H1 (cell line): ENCODE data around the gene CD164. TPM values are rescaled to one million over a fixed set of nuclear protein-coding genes. Genes with fewer than 3 reads are reported as not detected.

Experiments
- CTCF ChIA-PET: fragments of 300-600 bp; sonication (Branson Sonifier 250); formaldehyde crosslinking; loops from one replicate; lab custom pipeline; 2021; ENCODE audit not compliant: partially characterized antibody; lab: Charles Lee
- POLR2A ChIA-PET: fragments of 300-600 bp; sonication (Branson Sonifier 250); formaldehyde crosslinking; loops from one replicate; lab custom pipeline; 2021; ENCODE audit warnings: inconsistent platforms; ENCODE audit not compliant: partially characterized antibody; lab: Charles Lee
- DNase-seq, 2 experiments: peaks; one replicate each; pipeline versions ENCODE4 v3.0.0 to v3.0.0-alpha.2; 2010 to 2022; ENCODE audit warnings: low spot score in 2 of 2, low read depth in 1 of 2, mixed read lengths in 1 of 2
- FAIRE-seq: peaks from 2 replicates; lab custom pipeline; 2011; peaks lifted over from hg19 to GRCh38; lab: Jason Lieb, UNC
- H2AFZ ChIP-seq: 2 replicates; pipeline ENCODE4 v1.8.1; 2012; ENCODE audit warnings: low read length, inconsistent platforms
- H2AK5ac ChIP-seq: 2 replicates; pipeline ENCODE4 v1.6.1; 2013; ENCODE audit warnings: low read depth, low read length
- H2BK120ac ChIP-seq: replicated peaks from 2 replicates; pipeline ENCODE3; 2013; ENCODE audit warnings: low read depth, low read length, inconsistent platforms
- H2BK12ac ChIP-seq: 2 replicates; pipeline ENCODE4 v1.6.1; 2013; ENCODE audit warnings: low read depth, low read length
- H2BK15ac ChIP-seq: 2 replicates; pipeline ENCODE4 v1.6.1; 2013; ENCODE audit warnings: low read length
- H2BK20ac ChIP-seq: 2 replicates; pipeline ENCODE4 v1.6.1; 2013; ENCODE audit warnings: low read length
- H2BK5ac ChIP-seq: 2 replicates; pipeline ENCODE4 v1.6.1; 2013; ENCODE audit warnings: low read depth, low read length
- H3K14ac ChIP-seq: 2 replicates; pipeline ENCODE4 v1.6.1; 2013; ENCODE audit warnings: inconsistent platforms; ENCODE audit not compliant: insufficient read length
- H3K18ac ChIP-seq: 2 replicates; pipeline ENCODE4 v1.6.1; 2013; ENCODE audit warnings: low read length; ENCODE audit errors: extremely low read depth
- H3K23ac ChIP-seq: 2 replicates; pipeline ENCODE4 v1.6.1; 2013; ENCODE audit warnings: inconsistent platforms; ENCODE audit not compliant: insufficient read length
- H3K23me2 ChIP-seq: 2 replicates; pipeline ENCODE4 v1.6.1; 2013; ENCODE audit warnings: low read depth, low read length
- H3K27ac ChIP-seq: 2 replicates; pipeline ENCODE4 v1.6.1; 2011; ENCODE audit warnings: low read depth, low read length, inconsistent platforms
- H3K27me3 ChIP-seq, 4 experiments: replicated peaks in 1 of 4; 1 replicate in 1 of 4; 2 replicates in 3 of 4; pipeline versions ENCODE4 v1.6.1 to v1.8.1; 2011 to 2013; ENCODE audit warnings: low read length in 3 of 4, mild to moderate bottlenecking in 3 of 4, inconsistent platforms in 2 of 4, mixed read lengths in 2 of 4, moderate library complexity in 1 of 4; ENCODE audit not compliant: control insufficient read depth in 3 of 4, insufficient read depth in 3 of 4; ENCODE audit errors: extremely low read depth in 1 of 4
- H3K36me3 ChIP-seq, 4 experiments: 2 replicates each; pipeline versions ENCODE4 v1.6.1 to v1.8.1; 2011 to 2013; ENCODE audit warnings: mild to moderate bottlenecking in 4 of 4, low read length in 3 of 4, moderate library complexity in 2 of 4, control low read depth in 1 of 4, inconsistent platforms in 1 of 4; ENCODE audit not compliant: insufficient read depth in 4 of 4, control insufficient read depth in 2 of 4
- H3K4ac ChIP-seq: replicated peaks from 2 replicates; pipeline ENCODE3; 2013; ENCODE audit warnings: low read length, low read depth, mixed read lengths, inconsistent platforms; ENCODE audit not compliant: insufficient read length
- H3K4me1 ChIP-seq, 4 experiments: replicated peaks in 1 of 4; 1 replicate in 1 of 4; 2 replicates in 3 of 4; pipeline versions ENCODE4 v1.6.1 to v1.8.1; 2011 to 2013; ENCODE audit warnings: low read length in 3 of 4, inconsistent platforms in 2 of 4, mixed read lengths in 1 of 4; ENCODE audit not compliant: insufficient read depth in 4 of 4, control insufficient read depth in 3 of 4
- H3K4me2 ChIP-seq, 2 experiments: 2 replicates each; pipeline versions ENCODE4 v1.6.1 to v1.8.1; 2011 to 2013; ENCODE audit warnings: low read depth in 2 of 2, low read length in 2 of 2, control low read depth in 1 of 2, inconsistent platforms in 1 of 2, mild to moderate bottlenecking in 1 of 2; ENCODE audit not compliant: insufficient read depth in 1 of 2
- H3K4me3 ChIP-seq, 4 experiments: fragments of 200-600, 300-600 bp in 1 of 4; sonication (generic), shearing (Covaris generic), sonication (Bioruptor Twin) in 1 of 4; 2 replicates each; pipeline versions ENCODE4 v1.5.1 to v1.8.1; 2011 to 2016; ENCODE audit warnings: low read length in 4 of 4, low read depth in 3 of 4, control low read depth in 2 of 4, inconsistent platforms in 2 of 4, mild to moderate bottlenecking in 2 of 4, mixed read lengths in 1 of 4, moderate library complexity in 1 of 4; ENCODE audit not compliant: insufficient read depth in 2 of 4; ENCODE audit errors: extremely low read depth in 1 of 4
- H3K56ac ChIP-seq: replicated peaks from 2 replicates; pipeline ENCODE3; 2013; ENCODE audit warnings: low read depth, mild to moderate bottlenecking, mixed read lengths, low read length, inconsistent platforms; ENCODE audit not compliant: insufficient read length
- H3K79me1 ChIP-seq: 2 replicates; pipeline ENCODE4 v1.6.1; 2013; ENCODE audit warnings: low read depth, low read length, control low read depth
- H3K79me2 ChIP-seq, 2 experiments: 2 replicates each; pipeline versions ENCODE4 v1.6.1 to v1.8.1; 2012 to 2013; ENCODE audit warnings: low read length in 2 of 2, mild to moderate bottlenecking in 2 of 2, inconsistent platforms in 1 of 2; ENCODE audit not compliant: insufficient read depth in 2 of 2, control insufficient read depth in 1 of 2
- H3K9ac ChIP-seq, 4 experiments: replicated peaks in 1 of 4; 1 replicate in 1 of 4; 2 replicates in 3 of 4; pipeline versions ENCODE4 v1.6.1 to v1.8.1; 2011 to 2013; ENCODE audit warnings: low read depth in 3 of 4, low read length in 3 of 4, control low read depth in 2 of 4, mild to moderate bottlenecking in 2 of 4, moderate library complexity in 2 of 4, inconsistent platforms in 1 of 4; ENCODE audit errors: extremely low read depth in 1 of 4
- H3K9me3 ChIP-seq, 2 experiments: 2 replicates each; pipeline versions ENCODE4 v1.6.1 to v1.8.1; 2012 to 2013; ENCODE audit warnings: mild to moderate bottlenecking in 2 of 2, moderate library complexity in 2 of 2, control low read depth in 1 of 2, inconsistent platforms in 1 of 2, low read depth in 1 of 2, low read length in 1 of 2, mixed read lengths in 1 of 2; ENCODE audit not compliant: insufficient read depth in 2 of 2
- H4K20me1 ChIP-seq, 2 experiments: replicated peaks in 1 of 2; 2 replicates each; pipeline versions ENCODE3 to v1.8.1; 2011 to 2013; ENCODE audit warnings: inconsistent platforms in 2 of 2, low read length in 2 of 2, mild to moderate bottlenecking in 1 of 2; ENCODE audit not compliant: insufficient read depth in 2 of 2, control insufficient read depth in 1 of 2
- H4K5ac ChIP-seq: 2 replicates; pipeline ENCODE4 v1.6.1; 2013; ENCODE audit warnings: low read length, low read depth, mixed read lengths, inconsistent platforms; ENCODE audit not compliant: insufficient read length
- H4K8ac ChIP-seq: 2 replicates; pipeline ENCODE4 v1.8.0; 2013; ENCODE audit warnings: mild to moderate bottlenecking, moderate library complexity, low read length, inconsistent platforms; ENCODE audit not compliant: insufficient read depth; ENCODE audit errors: extremely low read depth
- H4K91ac ChIP-seq: replicated peaks from 2 replicates; pipeline ENCODE3; 2013; ENCODE audit warnings: low read length, mixed read lengths, inconsistent platforms; ENCODE audit not compliant: insufficient read length
- BACH1 ChIP-seq: IDR thresholded peaks from 2 replicates; pipeline ENCODE4 v1.6.1; 2012; ENCODE audit warnings: low read length, improper control_type of control experiment
- BCL11A ChIP-seq, 2 experiments: IDR thresholded peaks; one replicate each; pipeline ENCODE4 v1.6.1; 2011; ENCODE audit warnings: low read depth in 2 of 2, low read length in 2 of 2, mild to moderate bottlenecking in 2 of 2
- CBX8 ChIP-seq: fragments of 300-800, 300-1000 bp; sonication (generic); IDR thresholded peaks from 2 replicates; pipeline ENCODE4 v1.7.1; 2016; ENCODE audit warnings: low read depth, low read length, borderline replicate concordance
- CHD1 ChIP-seq: IDR thresholded peaks from 2 replicates; pipeline ENCODE4 v1.6.1; 2012; ENCODE audit warnings: low read depth, low read length, improper control_type of control experiment
- CREB1 ChIP-seq: IDR thresholded peaks from 2 replicates; pipeline ENCODE4 v1.6.1; 2012; ENCODE audit warnings: inconsistent platforms
- CTBP2 ChIP-seq: IDR thresholded peaks from 2 replicates; pipeline ENCODE4 v1.7.0; 2011; ENCODE audit warnings: borderline replicate concordance, mild to moderate bottlenecking, moderate library complexity, mixed read lengths, low read length; ENCODE audit not compliant: insufficient read depth, insufficient read length
- CTCF ChIP-seq, 3 experiments: IDR thresholded peaks; 1 replicate in 2 of 3; 2 replicates in 1 of 3; pipeline versions ENCODE4 v1.5.1 to v1.6.1; 2011; ENCODE audit warnings: low read length in 3 of 3, mild to moderate bottlenecking in 3 of 3, inconsistent platforms in 2 of 3, low read depth in 1 of 3, moderate library complexity in 1 of 3; ENCODE audit not compliant: insufficient read depth in 1 of 3; ENCODE audit errors: control extremely low read depth in 1 of 3
- JUND ChIP-seq: IDR thresholded peaks from 2 replicates; pipeline ENCODE4 v1.6.1; 2011; ENCODE audit warnings: mild to moderate bottlenecking, improper control_type of control experiment, low read length
- MAFK ChIP-seq: IDR thresholded peaks from 2 replicates; pipeline ENCODE4 v1.6.1; 2012; ENCODE audit warnings: low read depth, mild to moderate bottlenecking, improper control_type of control experiment, low read length
- NANOG ChIP-seq: IDR thresholded peaks from 2 replicates; pipeline ENCODE4 v1.6.1; 2011; ENCODE audit warnings: low read length, low read depth, mild to moderate bottlenecking, inconsistent platforms; ENCODE audit not compliant: insufficient read depth, poor library complexity, severe bottlenecking
- POU5F1 ChIP-seq: IDR thresholded peaks from 2 replicates; pipeline ENCODE4 v1.6.1; 2011; ENCODE audit warnings: low read depth, mild to moderate bottlenecking, low read length, moderate library complexity
- WGBS, 2 experiments: shearing (Covaris generic) in 1 of 2; methylation state at CpG; one replicate each; pipeline versions ENCODE4 v1.1.6 to v1.1.7; 2013 to 2015; ENCODE audit warnings: low lambda C conversion rate in 2 of 2, mixed read lengths in 2 of 2, inconsistent platforms in 1 of 2, low coverage in 1 of 2, missing lambda C conversion rate in 1 of 2; ENCODE audit not compliant: insufficient replicate concordance in 2 of 2, insufficient coverage in 1 of 2, insufficient read length in 1 of 2; ENCODE audit errors: extremely low coverage in 1 of 2, missing lambda C conversion rate in 1 of 2; 5-methylcytosine and 5-hydroxymethylcytosine counted together
- polyA plus RNA-seq, 7 experiments: library from polyadenylated mRNA; depleted of rRNA in 3 of 7; stranded (reverse) in 5 of 7; unstranded in 2 of 7; fragments of >200 nt in 5 of 7; fragments of 200-250 nt in 2 of 7; gene quantifications; 1 replicate in 5 of 7; 2 replicates in 1 of 7; 4 replicates in 1 of 7; pipeline versions ENCODE4 v1.2.1 to v1.2.3, GENCODE V29; 2011 to 2013; ENCODE audit warnings: missing spikeins in 2 of 7, mixed read lengths in 2 of 7
- total RNA-seq: library from RNA; stranded (reverse); fragmentation: NEBNext Ultra II Directional; extraction: Animal tissue kit (Norgen Biotek cat#: 25700); gene quantifications from 2 replicates; pipeline ENCODE4 v1.2.1, GENCODE V29; 2021

The CD164 gene
- total and polyA plus RNA-seq, 2 of the 8 experiments (the other 6 are each of a cell fraction or from before 2014, with no cell fraction given), result 69.3 to 94.3 TPM

- H3K18ac ChIP-seq, result no peak overlapping the region
- H3K27ac ChIP-seq, result no peak overlapping the region
- no peak for FAIRE-seq
- TF ChIP-seq CBX8, result no peak
- no peak for TF ChIP-seq JUND
- TF ChIP-seq CREB1, result no peak
- TF ChIP-seq MAFK, result no peak
- no peak for TF ChIP-seq NANOG
- no peak for TF ChIP-seq BCL11A (IDR thresholded peaks at IDR 0.05; ENCODE audit: low read depth in 2 of 2, low read length in 2 of 2)
- no peak for TF ChIP-seq CTCF (IDR thresholded peaks at IDR 0.05; ENCODE audit: control extremely low read depth in 1 of 3, insufficient read depth in 1 of 3, low read depth in 1 of 3, low read length in 3 of 3)
- no peak for TF ChIP-seq CHD1
- no peak for TF ChIP-seq POU5F1
- no peak for TF ChIP-seq CTBP2
- no peak for TF ChIP-seq BACH1
These were observed 7.9 kb downstream of the CD164 start for GRCh38 chr6:109374326-109374892.

More at GRCh38 chr6:109374326-109374892, 7.9 kb downstream of the CD164 start:
- Histone ChIP-seq H3K4ac (no peak overlapping the region), H2BK12ac (no peak overlapping the region), H4K91ac (no peak overlapping the region), H3K4me3 (no peak overlapping the region), H3K79me2 (peaks cover 3 to 36% of the 10 kb centered on the region in 2 experiments; a peak in 3 of 4 replicates), H3K56ac (no peak overlapping the region), H3K4me1 (no peaks in the 10 kb centered on the region), H2BK120ac (no peak overlapping the region), H3K79me1 (no peaks in the 10 kb centered on the region), H3K23me2 (peaks cover 3% of the 10 kb centered on the region; the same call in 1 of the 2 replicates), H3K23ac (no peak overlapping the region), H3K9me3 (no peaks in the 10 kb centered on the region), H3K14ac (no peak overlapping the region), H3K36me3 (peaks cover 23 to 80% (median 48%) of the 10 kb centered on the region in 4 experiments), H3K4me2 (no peak overlapping the region), H2BK20ac (no peak overlapping the region), H4K20me1 (peaks cover 5 to 7% of the 10 kb centered on the region in 2 experiments), H2AK5ac (no peak overlapping the region), H2AFZ (no peak overlapping the region), H3K9ac (no peak overlapping the region), H2BK15ac (no peak overlapping the region), H3K27me3 (no peaks in the 10 kb centered on the region), H4K8ac (no peak overlapping the region), H2BK5ac (no peak overlapping the region), H4K5ac (no peak overlapping the region)
- POLR2A ChIA-PET, result no interaction called here
- 80% methylated on average over 4 of the region's 4 CpGs; no CpG with 5 or more reads in 1 of the 2 experiments for WGBS, 2 experiments
- DNase-seq, result no peak
- CTCF ChIA-PET, result interaction anchor here (1.0 to 1.1 kb wide), 3 partner anchors 9 to 187 kb away, joined by 3 to 6 read pairs (median 6); no protein-coding TSS in a partner anchor
